HG03045 (cell line): ENCODE data around the gene SEMA3E.
A peak's percentile ranks its signal among the peaks of the same experiment; 100 is the strongest.
"Not testable (repeated sequence)": the region's sequence is repeated elsewhere in the genome, so short reads cannot be mapped to it uniquely, and the experiment has no call there.

Experiments
- ATAC-seq: cut with Tn5 transposase; IDR thresholded peaks from one replicate; pipeline ENCODE4 v1.9.1; 2021; ENCODE audit warnings: mild to moderate bottlenecking, moderate library complexity; ENCODE audit not compliant: unreplicated experiment

SEMA3E gene

DNA sequence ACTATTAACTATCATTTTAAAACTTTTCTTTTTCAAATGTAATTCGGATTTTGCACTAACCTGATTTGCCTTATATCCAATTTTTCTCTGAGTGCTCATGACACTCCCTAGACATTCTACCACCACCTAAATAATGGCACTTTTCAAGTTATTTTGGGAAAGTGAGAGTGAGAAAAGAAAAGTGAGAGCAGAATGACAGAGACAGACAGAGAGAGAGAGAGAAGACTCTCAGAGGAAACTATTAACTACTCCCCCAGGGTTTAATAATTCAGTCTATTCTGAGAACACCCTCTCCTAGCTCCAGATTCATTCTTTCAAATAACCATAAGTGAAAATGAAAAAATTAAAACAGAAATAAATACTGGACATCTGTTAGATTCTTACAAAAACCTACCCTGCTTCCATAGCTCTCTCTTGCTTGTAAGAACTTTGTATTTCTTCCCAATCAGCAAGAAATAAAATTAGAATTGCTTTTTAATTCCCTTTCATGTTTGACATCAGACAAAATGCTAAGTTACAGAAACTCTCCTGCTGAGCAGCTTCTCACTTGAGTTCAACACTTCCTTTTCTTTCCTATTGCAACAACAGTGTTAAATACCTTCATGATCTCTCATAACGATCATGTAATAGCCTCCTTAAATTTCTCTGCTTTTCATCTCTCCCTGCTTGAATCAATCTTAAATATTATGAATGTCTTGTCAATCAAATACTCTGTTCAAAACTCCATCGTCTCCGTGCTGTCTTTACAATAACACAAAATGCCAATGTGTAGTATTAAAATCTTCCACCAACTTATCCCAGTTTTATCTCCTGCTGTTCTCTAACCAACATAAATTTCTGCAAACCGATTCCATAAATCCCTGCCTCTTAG, 191.7 kb downstream of the SEMA3E start:
- ATAC-seq, result peak; percentile 37

DNA sequence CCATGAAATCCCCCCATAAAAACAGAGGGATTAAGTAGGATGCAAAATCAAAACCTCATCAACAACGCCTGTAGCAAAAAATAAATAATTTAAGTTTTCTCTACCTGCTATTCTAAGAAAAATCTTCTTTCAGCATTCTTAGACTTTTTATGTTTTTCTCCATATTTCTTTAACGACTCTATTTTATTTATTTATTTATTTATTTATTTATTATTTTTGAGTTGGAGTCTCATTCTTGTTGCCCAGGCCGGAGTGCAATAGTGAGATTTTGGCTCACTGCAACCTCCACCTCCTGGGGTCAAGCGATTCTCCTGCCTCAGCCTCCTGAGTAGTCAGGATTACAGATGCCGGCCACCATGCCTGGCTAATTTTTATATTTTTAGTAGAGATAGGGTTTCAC, 192.5 kb downstream of the SEMA3E start:
- no peak for ATAC-seq

- no peak for ATAC-seq
These were observed 193.3 kb downstream of the SEMA3E start for GRCh38 chr7:83455612-83456011.

GRCh38 chr7:83452256-83452655, 196.7 kb downstream of the SEMA3E start:
- no peak for ATAC-seq

GRCh38 chr7:83451501-83452045, 197.4 kb downstream of the SEMA3E start:
- ATAC-seq, result no peak

DNA sequence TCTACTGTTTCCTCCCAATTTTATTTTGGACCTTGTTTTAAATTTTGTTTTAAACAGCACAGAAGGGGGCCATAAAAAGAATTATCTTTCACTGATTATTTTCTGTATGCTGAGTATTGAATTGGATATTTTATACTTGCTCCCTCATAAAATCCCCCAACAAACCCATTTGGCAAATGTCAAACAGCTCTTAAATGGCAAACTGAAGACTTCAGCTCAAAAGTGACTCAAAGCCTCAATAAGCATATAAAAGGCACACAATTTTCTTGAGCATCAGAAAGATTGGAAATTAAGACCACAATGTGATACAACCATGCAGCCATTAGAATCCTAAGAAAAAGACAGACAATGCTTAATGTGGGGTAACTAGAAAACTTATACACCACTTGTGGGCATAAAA, 199.2 kb downstream of the SEMA3E start:
- no peak for ATAC-seq

DNA sequence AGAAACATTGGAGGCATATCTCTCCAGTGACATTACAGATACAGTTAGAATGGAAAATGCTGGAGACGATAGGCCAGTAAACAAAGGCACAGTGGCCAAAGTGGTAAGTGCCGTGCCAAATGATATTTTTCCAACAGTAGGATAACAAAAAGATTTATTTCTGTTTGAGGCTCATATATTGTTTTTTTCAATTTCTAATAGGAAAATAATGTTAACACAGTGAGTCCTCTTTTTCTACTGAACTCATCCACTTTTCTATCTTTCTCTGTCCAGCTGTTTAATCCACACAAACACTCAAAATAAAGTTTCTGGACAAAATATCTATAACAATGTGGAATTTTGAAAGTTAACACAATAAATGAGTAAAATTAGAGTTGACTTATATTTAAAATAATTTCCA, 201.3 kb downstream of the SEMA3E start:
- no peak for ATAC-seq

- ATAC-seq, result no peak
These were observed 202.8 kb downstream of the SEMA3E start for GRCh38 chr7:83446102-83446669.

DNA sequence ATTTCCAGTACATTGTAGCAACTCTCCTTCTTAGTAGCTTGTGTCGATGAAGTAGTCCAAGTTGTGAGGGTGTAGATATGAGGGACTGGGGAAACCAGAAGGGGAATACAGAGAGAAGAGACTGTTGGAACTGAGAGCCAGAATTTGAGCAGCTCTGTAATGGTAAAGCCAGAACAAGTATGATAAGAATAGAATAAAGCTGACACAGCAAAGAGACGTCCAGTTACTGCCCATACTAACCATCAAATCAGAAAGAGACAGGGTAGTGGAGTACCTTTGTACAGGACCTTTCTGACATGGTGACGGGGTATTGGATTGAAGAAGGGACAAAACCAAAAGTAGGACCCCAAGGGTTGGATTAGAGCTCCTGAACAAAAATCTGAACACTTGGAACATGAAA, 206.0 kb downstream of the SEMA3E start:
- ATAC-seq, result no peak

GRCh38 chr7:83439026-83439425, 209.9 kb downstream of the SEMA3E start:
- no peak for ATAC-seq

DNA sequence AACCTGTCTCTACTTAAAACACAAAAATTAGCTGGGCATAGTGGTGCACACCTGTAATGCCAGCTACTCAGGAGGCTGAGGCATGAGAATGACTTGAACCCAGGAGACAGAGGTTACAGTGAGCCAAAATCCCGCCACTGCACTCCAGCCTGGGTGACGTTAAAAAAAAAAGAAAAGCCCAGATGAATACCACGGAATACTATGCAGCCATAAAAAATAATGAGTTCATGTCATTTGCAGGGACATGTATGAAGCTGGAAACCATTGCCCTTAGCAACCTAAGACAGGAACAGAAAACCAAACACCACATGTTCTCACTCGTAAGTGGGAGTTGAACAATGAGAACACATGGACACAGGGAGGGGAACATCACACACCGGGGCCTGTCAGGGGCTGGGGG, 218.7 kb downstream of the SEMA3E start:
- not testable (repeated sequence) for ATAC-seq

DNA sequence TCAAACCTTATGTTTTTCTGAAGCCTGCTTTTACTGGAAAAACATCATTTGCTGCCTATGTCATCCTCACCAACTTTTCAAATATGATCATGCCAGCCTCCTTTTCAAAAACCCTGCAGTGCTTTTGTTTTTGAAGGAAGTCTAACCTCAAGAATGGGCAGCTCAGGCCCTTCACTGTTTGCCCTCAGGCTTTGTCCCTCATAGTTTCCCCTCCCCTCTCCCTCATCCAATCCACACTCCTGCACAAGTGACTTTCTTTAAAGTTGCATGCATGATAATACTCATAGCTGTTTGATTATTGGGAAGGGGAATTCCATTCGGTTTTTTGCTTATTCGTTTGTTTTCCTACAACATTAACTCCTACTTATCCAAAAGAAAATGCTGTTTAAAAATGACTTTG, 219.4 kb downstream of the SEMA3E start:
- ATAC-seq, result no peak

DNA sequence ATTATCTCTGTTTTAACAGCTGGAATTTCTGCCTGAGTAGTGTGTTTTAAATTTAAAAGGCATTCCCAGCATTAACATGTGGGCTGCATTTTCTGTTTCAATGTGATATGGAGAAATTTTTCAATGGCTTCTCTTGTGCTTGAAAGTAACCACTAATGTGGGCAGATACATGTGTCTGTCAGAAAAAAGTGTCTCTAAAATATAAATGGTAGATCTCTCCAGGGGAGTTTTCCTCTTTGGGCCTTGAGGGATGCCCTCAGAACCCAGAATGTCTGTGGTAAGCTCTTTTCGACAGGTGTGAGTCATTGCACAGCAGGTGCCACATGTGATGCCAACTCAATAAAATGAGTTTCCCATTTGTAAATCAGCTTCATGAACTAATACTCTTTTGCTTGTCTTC, 221.1 kb downstream of the SEMA3E start:
- no peak for ATAC-seq

- no peak for ATAC-seq
These were observed 222.6 kb downstream of the SEMA3E start for GRCh38 chr7:83426325-83426724.

- no peak for ATAC-seq
These were observed 229.9 kb downstream of the SEMA3E start for GRCh38 chr7:83419013-83419412.

DNA sequence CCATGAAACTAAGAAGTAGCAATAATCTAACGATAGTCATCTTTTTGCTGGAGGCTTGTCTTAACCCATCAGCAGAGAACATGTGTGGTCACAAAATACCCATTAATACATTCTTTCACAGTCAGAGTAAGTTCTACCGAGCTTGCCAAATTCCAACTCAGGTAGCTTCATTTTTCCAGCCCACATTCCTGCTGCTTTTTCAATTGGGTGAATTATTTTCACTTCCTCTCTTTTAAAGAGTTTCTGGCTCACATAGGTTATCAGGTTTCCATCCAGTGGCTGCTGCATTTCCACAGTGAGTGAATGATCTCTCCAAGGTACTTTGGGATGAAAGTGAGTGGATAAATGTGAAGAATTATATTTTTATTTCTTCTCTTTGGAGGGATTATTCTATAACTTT, 233.1 kb downstream of the SEMA3E start:
- ATAC-seq, result no peak

DNA sequence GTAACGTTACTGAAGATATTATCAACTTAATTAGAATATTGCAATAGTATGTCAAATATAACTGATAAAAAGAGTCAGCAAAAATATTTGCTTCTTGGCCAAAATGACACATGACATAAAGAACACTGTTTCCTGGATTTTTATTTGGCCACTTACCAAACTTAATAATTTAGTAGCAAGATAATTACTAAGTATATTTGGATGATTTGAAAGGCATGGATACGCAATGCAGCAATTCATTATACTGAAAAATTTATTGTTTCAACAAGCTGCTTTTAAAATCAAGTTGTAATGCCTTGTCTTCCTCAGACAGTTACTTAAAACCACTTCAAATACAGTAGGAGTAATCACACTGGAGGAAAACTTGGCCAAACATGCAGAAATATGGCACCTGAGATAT, 234.0 kb downstream of the SEMA3E start:
- ATAC-seq, result no peak

- no peak for ATAC-seq
These were observed 235.1 kb downstream of the SEMA3E start for GRCh38 chr7:83413831-83414230.

GRCh38 chr7:83413424-83413823, 235.5 kb downstream of the SEMA3E start:
- ATAC-seq, result no peak

DNA sequence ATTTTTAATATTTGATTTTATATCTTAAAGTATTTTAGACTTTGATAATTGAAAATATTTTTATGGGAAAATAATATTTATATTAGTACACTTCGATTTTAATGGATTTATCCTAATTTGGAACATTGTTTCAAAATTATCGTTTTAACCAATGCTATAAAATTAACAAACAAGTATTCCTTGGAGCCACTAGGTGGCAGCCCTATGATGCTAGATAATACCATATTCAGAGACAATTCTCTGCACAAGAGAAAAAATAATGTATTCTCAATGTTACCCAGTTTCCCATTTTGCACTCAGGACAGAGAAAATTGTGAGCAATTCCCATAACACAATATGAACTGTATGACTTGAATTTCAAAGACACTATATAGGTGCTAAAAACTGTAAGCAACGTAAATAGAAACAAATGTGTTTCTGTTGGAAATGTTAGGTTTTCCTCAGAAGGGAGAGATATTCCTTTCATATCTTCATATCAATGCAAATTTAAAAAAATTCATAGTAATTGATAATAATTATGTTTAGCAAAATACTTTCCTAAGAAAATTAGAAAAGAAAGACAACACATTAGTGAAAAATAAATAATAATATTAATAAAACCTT, 237.8 kb downstream of the SEMA3E start:
- ATAC-seq, result no peak

GRCh38 chr7:83394776-83395175, 254.2 kb downstream of the SEMA3E start:
- ATAC-seq, result no peak

DNA sequence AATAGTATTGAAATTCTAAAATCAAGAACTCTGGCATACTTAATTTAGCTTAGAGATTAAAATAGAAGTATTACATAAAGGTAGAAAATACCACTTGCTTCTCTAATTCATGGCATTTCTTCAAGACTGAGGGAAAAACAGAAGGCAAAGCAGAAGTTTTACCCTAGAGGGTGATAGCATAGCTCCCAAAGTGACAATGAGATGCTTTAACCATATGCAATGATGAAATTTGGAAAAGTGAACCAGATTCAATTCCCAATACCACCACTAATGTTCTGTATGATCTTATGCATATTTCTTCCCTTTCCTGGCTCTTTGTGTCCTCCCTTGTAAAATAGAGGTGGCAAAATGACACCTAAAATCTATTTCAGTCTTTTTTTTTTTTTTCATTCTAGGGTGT, 260.5 kb downstream of the SEMA3E start:
- ATAC-seq, result no peak
